22Rv1 (cell line): Measurements from ENCODE around the gene TMTC1.
"Not testable (repeated sequence)": the region's sequence is repeated elsewhere in the genome, so short reads cannot be mapped to it uniquely, and the experiment has no call there.

Experiments used
- H3K27ac ChIP-seq: fragments of 450-650 bp; 2 replicates; pipeline ENCODE4 v1.5.1; 2017
- CTCF ChIP-seq: fragments of 450-650 bp; IDR thresholded peaks from 2 replicates; pipeline ENCODE4 v1.5.1; 2017; ENCODE audit warnings: mild to moderate bottlenecking
- ZFX ChIP-seq: fragments of 450-650 bp; IDR thresholded peaks from 2 replicates; pipeline ENCODE4 v1.6.1; 2017; ENCODE audit warnings: antibody characterized with exemption, borderline replicate concordance

Gene TMTC1

GRCh38 chr12:29640589-29641345, 143.0 kb downstream of the TMTC1 start:
- H3K27ac ChIP-seq = no peak overlapping the region
- TF ChIP-seq ZFX (no peak), CTCF (no peak)

- TF ChIP-seq CTCF (no peak), ZFX (no peak)
- no peak overlapping the region for H3K27ac ChIP-seq
Observed at GRCh38 chr12:29639893-29640495, 143.7 kb downstream of the TMTC1 start.

GRCh38 chr12:29638528-29638927, 145.2 kb downstream of the TMTC1 start:
- TF ChIP-seq ZFX = no peak
- TF ChIP-seq CTCF = no peak
- no peak overlapping the region for H3K27ac ChIP-seq

GRCh38 chr12:29634057-29634456, 149.7 kb downstream of the TMTC1 start:
- H3K27ac ChIP-seq = no peak overlapping the region
- no peak for TF ChIP-seq CTCF
- TF ChIP-seq ZFX = no peak

- not testable (repeated sequence) for H3K27ac ChIP-seq
Observed at GRCh38 chr12:29630164-29630563, 153.6 kb downstream of the TMTC1 start.

- H3K27ac ChIP-seq = no peak overlapping the region
- TF ChIP-seq ZFX (no peak), CTCF (no peak)
Observed at GRCh38 chr12:29627221-29627620, 156.5 kb downstream of the TMTC1 start.

- H3K27ac ChIP-seq = no peak overlapping the region
- TF ChIP-seq CTCF = no peak
- no peak for TF ChIP-seq ZFX
Observed at GRCh38 chr12:29625359-29625953, 158.3 kb downstream of the TMTC1 start.
